ENCODE measurements around the gene FLACC1.

GRCh38 chr2:201347138-201347537, 10.0 kb downstream of the FLACC1 start:
- TF ChIP-seq CTCF (optimal IDR thresholded peaks at IDR 0.05 in 1 of 3, IDR thresholded peaks at IDR 0.05 in 1 of 3, conservative IDR thresholded peaks at IDR 0.05 in 1 of 3; ENCODE audit: extremely low read depth in 1 of 3, insufficient read depth in 2 of 3, low read length in 3 of 3) (no peak), EZH2 (IDR thresholded peaks at IDR 0.05; ENCODE audit: low read length) (no peak)

All from keratinocyte (primary cell).